HepG2 (cell line): Measurements from ENCODE around the gene UMPS. TPM values are rescaled to one million over a fixed set of nuclear protein-coding genes. Genes with fewer than 3 reads are reported as not detected.

Experiments used
- ATAC-seq: fragments of 200-7000 bp; cut with Tn5 transposase; 3 replicates; pipeline ENCODE4 v1.9.1; 2020; ENCODE audit warnings: mild to moderate bottlenecking, moderate library complexity
- BruUV-seq: library from RNA; stranded (reverse); fragments of 400-500 nt; replicated peaks from 2 replicates; lab custom pipeline; 2021; lab: Mats Ljungman, UMichigan
- CTCF ChIA-PET: fragments of 300-600 bp; formaldehyde crosslinking; extraction: SDS; loops from one replicate; lab custom pipeline; 2021; ENCODE audit warnings: low total read pairs, inconsistent platforms, low intra/inter-chr PET ratio; lab: Yijun Ruan, JAX
- POLR2A ChIA-PET: fragments of 350-600 bp; sonication (Branson Sonifier 250); formaldehyde crosslinking; loops from one replicate; lab custom pipeline; 2020; ENCODE audit warnings: antibody characterized with exemption, inconsistent platforms; lab: Yijun Ruan, JAX
- DNase-seq: peaks from one replicate; pipeline ENCODE4 v3.0.0-alpha.2; 2015; ENCODE audit warnings: low spot score
- FAIRE-seq: peaks from 3 replicates; lab custom pipeline; 2011; peaks lifted over from hg19 to GRCh38; lab: Jason Lieb, UNC
- H2AFZ ChIP-seq: one replicate; pipeline ENCODE4 v1.6.1; 2011; ENCODE audit warnings: low read length, inconsistent platforms
- H3K27ac ChIP-seq: fragments of 300-600 bp; 3 replicates; pipeline ENCODE4 v1.8.0; 2011; ENCODE audit warnings: mixed run types, mild to moderate bottlenecking, mixed read lengths, low read length, inconsistent platforms; ENCODE audit not compliant: insufficient read depth; ENCODE audit errors: extremely low read length
- H3K27me3 ChIP-seq, 2 experiments: fragments of 200-600 bp in 1 of 2; 2 replicates in 1 of 2; 3 replicates in 1 of 2; pipeline versions ENCODE4 v1.6.0 to v1.8.0; 2011; ENCODE audit warnings: low read length in 2 of 2, mild to moderate bottlenecking in 2 of 2, moderate library complexity in 2 of 2, inconsistent platforms in 1 of 2; ENCODE audit not compliant: insufficient read depth in 2 of 2, control insufficient read depth in 1 of 2
- H3K36me3 ChIP-seq, 2 experiments: fragments of 200-600 bp in 1 of 2; replicated peaks in 1 of 2; 2 replicates in 1 of 2; 3 replicates in 1 of 2; pipeline versions ENCODE4 v1.5.1 to v1.8.0; 2011; ENCODE audit warnings: low read length in 2 of 2, inconsistent platforms in 1 of 2; ENCODE audit not compliant: insufficient read depth in 2 of 2, control insufficient read depth in 1 of 2
- H3K4me1 ChIP-seq: 2 replicates; pipeline ENCODE4 v1.5.1; 2012; ENCODE audit warnings: low read length, inconsistent platforms; ENCODE audit not compliant: insufficient read depth
- H3K4me2 ChIP-seq: 2 replicates; pipeline ENCODE4 v1.6.0; 2011; ENCODE audit warnings: low read depth, low read length, inconsistent platforms
- H3K4me3 ChIP-seq, 3 experiments: fragments of 200-600 bp in 1 of 3; sonication (generic), shearing (Covaris generic) in 1 of 3; replicated peaks in 1 of 3; 2 replicates each; pipeline ENCODE4 v1.5.1; 2011 to 2016; ENCODE audit warnings: low read length in 3 of 3, inconsistent platforms in 2 of 3, low read depth in 2 of 3, mild to moderate bottlenecking in 2 of 3, control low read depth in 1 of 3, mixed read lengths in 1 of 3; ENCODE audit not compliant: insufficient read depth in 1 of 3
- H3K79me2 ChIP-seq: one replicate; pipeline ENCODE4 v1.6.1; 2011; ENCODE audit warnings: low read length, inconsistent platforms; ENCODE audit not compliant: insufficient read depth
- H3K9ac ChIP-seq: 2 replicates; pipeline ENCODE4 v1.6.0; 2011; ENCODE audit warnings: mild to moderate bottlenecking, low read depth, low read length, inconsistent platforms; ENCODE audit not compliant: insufficient read depth
- H3K9me3 ChIP-seq: 2 replicates; pipeline ENCODE4 v1.5.1; 2012; ENCODE audit warnings: mild to moderate bottlenecking, low read length
- H4K20me1 ChIP-seq: 2 replicates; pipeline ENCODE4 v1.6.0; 2011; ENCODE audit warnings: inconsistent platforms, mild to moderate bottlenecking, low read length, moderate library complexity; ENCODE audit not compliant: insufficient read depth
- AGO2 ChIP-seq: fragments of 200-400 bp; formaldehyde crosslinking; optimal IDR thresholded peaks from 2 replicates; pipeline ENCODE3; 2017; ENCODE audit warnings: mild to moderate bottlenecking, low read depth, low read length, moderate library complexity
- ATRX ChIP-seq: sonication (generic); formaldehyde crosslinking; IDR thresholded peaks from 2 replicates; pipeline ENCODE4 v1.4.0; 2020; ENCODE audit warnings: missing genetic modification reagents, borderline replicate concordance
- HNF1B ChIP-seq: sonication (generic); formaldehyde crosslinking; IDR thresholded peaks from 2 replicates; pipeline ENCODE4 v1.5.1; 2020; ENCODE audit warnings: mild to moderate bottlenecking, moderate library complexity, missing genetic modification reagents
- LCORL ChIP-seq, 2 experiments: fragments of 450-650 bp in 1 of 2; sonication (generic) in 1 of 2; formaldehyde crosslinking in 1 of 2; IDR thresholded peaks; 2 replicates each; pipeline versions ENCODE4 v1.5.0 to v1.6.1; 2017 to 2020; ENCODE audit warnings: antibody characterized with exemption in 1 of 2, missing genetic modification reagents in 1 of 2
- PAF1 ChIP-seq: IDR thresholded peaks from 2 replicates; pipeline ENCODE4 v1.6.1; 2016; ENCODE audit warnings: missing genetic modification reagents, missing compliant biosample characterization
- POLR2G ChIP-seq: fragments of 200-400 bp; formaldehyde crosslinking; IDR thresholded peaks from 2 replicates; pipeline ENCODE4 v1.6.1; 2018; ENCODE audit warnings: mild to moderate bottlenecking, low read depth, low read length, moderate library complexity
- ZNF329 ChIP-seq: sonication (generic); formaldehyde crosslinking; IDR thresholded peaks from 2 replicates; pipeline ENCODE4 v1.9.0; 2021; ENCODE audit warnings: low read depth, mild to moderate bottlenecking, missing genetic modification reagents
- ZNF333 ChIP-seq: sonication (generic); formaldehyde crosslinking; IDR thresholded peaks from 2 replicates; pipeline ENCODE4 v1.4.0; 2020; ENCODE audit warnings: mild to moderate bottlenecking, missing genetic modification reagents, borderline replicate concordance
- ZNF350 ChIP-seq: sonication (generic); formaldehyde crosslinking; IDR thresholded peaks from 2 replicates; pipeline ENCODE4 v1.4.0; 2020; ENCODE audit warnings: mild to moderate bottlenecking, low read depth, missing genetic modification reagents, borderline replicate concordance
- ZNF558 ChIP-seq: sonication (generic); formaldehyde crosslinking; IDR thresholded peaks from 2 replicates; pipeline ENCODE4 v1.9.0; 2022; ENCODE audit warnings: mild to moderate bottlenecking, missing genetic modification reagents, borderline replicate concordance
- ZNF564 ChIP-seq: sonication (generic); formaldehyde crosslinking; IDR thresholded peaks from 2 replicates; pipeline ENCODE4 v1.8.1; 2023; ENCODE audit warnings: mild to moderate bottlenecking, missing genetic modification reagents
- ZNF75D ChIP-seq: sonication (generic); formaldehyde crosslinking; IDR thresholded peaks from 2 replicates; pipeline ENCODE4 v1.8.1; 2023; ENCODE audit warnings: missing genetic modification reagents, mild to moderate bottlenecking, borderline replicate concordance
- ZSCAN12 ChIP-seq: sonication (generic); formaldehyde crosslinking; IDR thresholded peaks from 2 replicates; pipeline ENCODE4 v1.9.0; 2021; ENCODE audit warnings: mild to moderate bottlenecking, missing genetic modification reagents
- ZSCAN25 ChIP-seq: sonication (generic); formaldehyde crosslinking; IDR thresholded peaks from 2 replicates; pipeline ENCODE4 v1.8.0; 2022; ENCODE audit warnings: mild to moderate bottlenecking, missing genetic modification reagents
- WGBS: methylation state at CpG from one replicate; pipeline ENCODE4 v1.1.6; 2017; ENCODE audit warnings: low lambda C conversion rate; 5-methylcytosine and 5-hydroxymethylcytosine counted together
- in situ Hi-C: cut with HindIII; loops from 2 replicates; pipeline ENCODE4 v1.10.0; 2017; ENCODE audit warnings: low pct_unique_long_range_greater_than_20kb; ENCODE audit not compliant: extremely low pct_ligation_motif_present
- intact Hi-C: fragments of 100-400 bp; cut with micrococcal nuclease; formaldehyde crosslinking; loops from one replicate; pipeline ENCODE4 v1.10.0; 2022; ENCODE audit not compliant: unreplicated experiment
- polyA plus RNA-seq, 8 experiments: library from polyadenylated mRNA; depleted of rRNA in 3 of 8; stranded (reverse) in 7 of 8; unstranded in 1 of 8; fragments of >200 nt; fragmentation: Illumina TruSeq in 4 of 8; extraction: Trizol in 4 of 8; gene quantifications; 2 replicates each; pipeline versions ENCODE4 v1.2.1 to v1.2.3, GENCODE V29; 2011 to 2016; ENCODE audit warnings: low read depth in 4 of 8, missing spikeins in 1 of 8, mixed read lengths in 1 of 8; ENCODE audit not compliant: insufficient read depth in 1 of 8
- total RNA-seq, 5 experiments: library from RNA; depleted of rRNA; stranded (reverse); fragments of >200 nt; fragmentation: Illumina TruSeq; extraction: Trizol; gene quantifications; 2 replicates each; pipeline ENCODE4 v1.2.3, GENCODE V29; 2016; ENCODE audit warnings: low read depth in 1 of 5
- TF ChIP-seq, protein P1 (sequence below): sonication (generic); formaldehyde crosslinking; IDR thresholded peaks from 2 replicates; pipeline ENCODE4 v1.5.1; 2020; ENCODE audit warnings: missing genetic modification reagents, mild to moderate bottlenecking, borderline replicate concordance
- TF ChIP-seq, protein P2 (sequence below): sonication (generic); formaldehyde crosslinking; IDR thresholded peaks from 2 replicates; pipeline ENCODE4 v1.4.0; 2020; ENCODE audit warnings: missing genetic modification reagents
- TF ChIP-seq, protein P3 (sequence below): sonication (generic); formaldehyde crosslinking; IDR thresholded peaks from 2 replicates; pipeline ENCODE4 v1.5.0; 2020; ENCODE audit warnings: mild to moderate bottlenecking, missing genetic modification reagents, borderline replicate concordance

Gene UMPS
- total and polyA plus RNA-seq, 2 of the 13 experiments (the other 11 are each of a cell fraction or from before 2014, with no cell fraction given) = 52.7 to 74.2 TPM

DNA sequence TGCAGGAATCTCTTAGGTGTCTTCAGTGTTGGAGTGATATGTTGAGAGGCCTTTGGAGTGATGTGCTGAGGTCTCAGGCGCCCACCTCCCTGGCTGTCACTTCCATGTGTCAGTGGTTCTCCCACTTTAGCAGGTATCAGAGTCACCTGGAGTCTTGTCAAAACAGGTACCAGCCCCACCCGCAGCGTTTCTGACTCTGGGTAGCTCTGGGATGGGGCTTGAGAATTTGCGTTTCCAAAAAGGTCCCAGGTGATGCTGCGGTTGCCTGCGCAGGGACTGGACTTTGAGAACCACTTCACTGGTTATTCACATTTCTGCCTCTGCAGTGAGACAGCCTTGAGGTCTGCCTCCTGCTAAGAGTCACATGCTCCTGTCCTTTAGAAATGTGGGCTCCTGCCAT lies 15.5 kb downstream of the UMPS start:
- Histone ChIP-seq H3K4me2 (no peak overlapping the region), H3K27me3 (no peaks in the 10 kb centered on the region), H3K9ac (no peak overlapping the region), H3K79me2 (no peaks in the 10 kb centered on the region), H3K9me3 (no peaks in the 10 kb centered on the region), H3K36me3 (peaks cover 10 to 47% of the 10 kb centered on the region in 2 experiments; a peak in 3 of 5 replicates), H3K27ac (no peak overlapping the region), H3K4me1 (no peaks in the 10 kb centered on the region), H2AFZ (no peak overlapping the region), H4K20me1 (peaks cover 3% of the 10 kb centered on the region), H3K4me3 (no peak overlapping the region)
- intact Hi-C loops (loop anchor here (10.0 kb wide), 1 partner anchor 181 kb away; no protein-coding TSS in a partner anchor), in situ Hi-C loops (no loop called here)
- WGBS = 100% methylated on average over 4 of the region's 6 CpGs
- DNase-seq (no peak), FAIRE-seq (no peak), ATAC-seq (no peak)
- BruUV-seq = no TSS peak
- CTCF ChIA-PET = no interaction called here
- POLR2A ChIA-PET = interaction anchor here (2.0 kb wide), 1 partner anchor 15 kb away, joined by 10 read pairs; the partner anchor contains the start of gene UMPS
- TF ChIP-seq PAF1 (CRISPR knock-in tag) (0 out of 2 replicates have a peak, but pooled peaks have one; percentile 10), ZNF564 (no peak), ZNF350 (CRISPR knock-in tag) (no peak), POLR2G (0 out of 2 replicates have a peak, but pooled peaks have one; percentile 40), ZNF558 (CRISPR knock-in tag) (no peak), HNF1B (no peak), ZSCAN12 (no peak), ZNF333 (no peak), ATRX (CRISPR knock-in tag) (no peak), LCORL (IDR thresholded peaks at IDR 0.05) (no peak), LCORL (CRISPR knock-in tag; IDR thresholded peaks at IDR 0.05) (no peak), ZNF75D (CRISPR knock-in tag) (no peak), ZSCAN25 (CRISPR knock-in tag) (no peak), ZNF329 (CRISPR knock-in tag) (no peak), AGO2 (peak; percentile 26)
- TF ChIP-seq, protein P1, sequence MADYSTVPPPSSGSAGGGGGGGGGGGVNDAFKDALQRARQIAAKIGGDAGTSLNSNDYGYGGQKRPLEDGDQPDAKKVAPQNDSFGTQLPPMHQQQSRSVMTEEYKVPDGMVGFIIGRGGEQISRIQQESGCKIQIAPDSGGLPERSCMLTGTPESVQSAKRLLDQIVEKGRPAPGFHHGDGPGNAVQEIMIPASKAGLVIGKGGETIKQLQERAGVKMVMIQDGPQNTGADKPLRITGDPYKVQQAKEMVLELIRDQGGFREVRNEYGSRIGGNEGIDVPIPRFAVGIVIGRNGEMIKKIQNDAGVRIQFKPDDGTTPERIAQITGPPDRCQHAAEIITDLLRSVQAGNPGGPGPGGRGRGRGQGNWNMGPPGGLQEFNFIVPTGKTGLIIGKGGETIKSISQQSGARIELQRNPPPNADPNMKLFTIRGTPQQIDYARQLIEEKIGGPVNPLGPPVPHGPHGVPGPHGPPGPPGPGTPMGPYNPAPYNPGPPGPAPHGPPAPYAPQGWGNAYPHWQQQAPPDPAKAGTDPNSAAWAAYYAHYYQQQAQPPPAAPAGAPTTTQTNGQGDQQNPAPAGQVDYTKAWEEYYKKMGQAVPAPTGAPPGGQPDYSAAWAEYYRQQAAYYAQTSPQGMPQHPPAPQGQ = no peak
- TF ChIP-seq, protein P2, sequence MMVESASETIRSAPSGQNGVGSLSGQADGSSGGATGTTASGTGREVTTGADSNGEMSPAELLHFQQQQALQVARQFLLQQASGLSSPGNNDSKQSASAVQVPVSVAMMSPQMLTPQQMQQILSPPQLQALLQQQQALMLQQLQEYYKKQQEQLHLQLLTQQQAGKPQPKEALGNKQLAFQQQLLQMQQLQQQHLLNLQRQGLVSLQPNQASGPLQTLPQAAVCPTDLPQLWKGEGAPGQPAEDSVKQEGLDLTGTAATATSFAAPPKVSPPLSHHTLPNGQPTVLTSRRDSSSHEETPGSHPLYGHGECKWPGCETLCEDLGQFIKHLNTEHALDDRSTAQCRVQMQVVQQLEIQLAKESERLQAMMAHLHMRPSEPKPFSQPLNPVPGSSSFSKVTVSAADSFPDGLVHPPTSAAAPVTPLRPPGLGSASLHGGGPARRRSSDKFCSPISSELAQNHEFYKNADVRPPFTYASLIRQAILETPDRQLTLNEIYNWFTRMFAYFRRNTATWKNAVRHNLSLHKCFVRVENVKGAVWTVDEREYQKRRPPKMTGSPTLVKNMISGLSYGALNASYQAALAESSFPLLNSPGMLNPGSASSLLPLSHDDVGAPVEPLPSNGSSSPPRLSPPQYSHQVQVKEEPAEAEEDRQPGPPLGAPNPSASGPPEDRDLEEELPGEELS (CRISPR knock-in tag) = no peak
- TF ChIP-seq, protein P3, sequence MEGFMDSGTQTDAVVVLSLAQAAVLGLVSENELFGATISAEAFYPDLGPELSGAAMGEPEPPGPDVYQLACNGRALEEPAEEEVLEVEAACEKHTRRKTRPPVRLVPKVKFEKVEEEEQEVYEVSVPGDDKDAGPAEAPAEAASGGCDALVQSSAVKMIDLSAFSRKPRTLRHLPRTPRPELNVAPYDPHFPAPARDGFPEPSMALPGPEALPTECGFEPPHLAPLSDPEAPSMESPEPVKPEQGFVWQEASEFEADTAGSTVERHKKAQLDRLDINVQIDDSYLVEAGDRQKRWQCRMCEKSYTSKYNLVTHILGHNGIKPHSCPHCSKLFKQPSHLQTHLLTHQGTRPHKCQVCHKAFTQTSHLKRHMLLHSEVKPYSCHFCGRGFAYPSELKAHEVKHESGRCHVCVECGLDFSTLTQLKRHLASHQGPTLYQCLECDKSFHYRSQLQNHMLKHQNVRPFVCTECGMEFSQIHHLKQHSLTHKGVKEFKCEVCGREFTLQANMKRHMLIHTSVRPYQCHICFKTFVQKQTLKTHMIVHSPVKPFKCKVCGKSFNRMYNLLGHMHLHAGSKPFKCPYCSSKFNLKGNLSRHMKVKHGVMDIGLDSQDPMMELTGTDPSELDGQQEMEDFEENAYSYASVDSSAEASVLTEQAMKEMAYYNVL (CRISPR knock-in tag) = no peak
